B cell (primary cell): ENCODE measurements around the gene NKTR. TPM values are rescaled to one million over a fixed set of nuclear protein-coding genes. Genes with fewer than 3 reads are reported as not detected.

Experiments
- ATAC-seq: fragments of 200-7000 bp; cut with Tn5 transposase; one replicate; pipeline ENCODE4 v1.10.0; 2021; ENCODE audit warnings: low read depth, mild to moderate bottlenecking, moderate number of reproducible peaks, moderate library complexity
- CTCF ChIA-PET: fragments of 350-600 bp; sonication (Branson Sonifier 250); formaldehyde crosslinking; loops from one replicate; lab custom pipeline; 2021; ENCODE audit warnings: antibody characterized with exemption, inconsistent platforms; lab: Charles Lee
- POLR2A ChIA-PET: fragments of 350-600 bp; sonication (Branson Sonifier 250); formaldehyde crosslinking; loops from one replicate; lab custom pipeline; 2021; ENCODE audit warnings: antibody characterized with exemption; lab: Charles Lee
- DNase-seq: peaks from one replicate; pipeline ENCODE4 v3.0.0; 2013
- H2AFZ ChIP-seq: 2 replicates; pipeline ENCODE4 v1.6.1; 2012; ENCODE audit warnings: mild to moderate bottlenecking, low read depth, low read length; ENCODE audit not compliant: insufficient read depth, poor library complexity, severe bottlenecking
- H3K27ac ChIP-seq, 2 donors: 1 replicate in 1 of 2; 2 replicates in 1 of 2; pipeline ENCODE4 v1.5.1; 2012 to 2013; ENCODE audit warnings: low read length in 2 of 2, mild to moderate bottlenecking in 2 of 2, moderate library complexity in 1 of 2
- H3K27me3 ChIP-seq, 4 experiments: fragments of 200-600 bp in 1 of 4; sonication (generic) in 1 of 4; replicated peaks in 1 of 4; 1 replicate in 2 of 4; 2 replicates in 2 of 4; pipeline versions ENCODE4 v1.6.1 to v1.7.0; 2013 to 2016; ENCODE audit warnings: low read length in 3 of 4, mild to moderate bottlenecking in 2 of 4, mixed read lengths in 1 of 4, moderate library complexity in 1 of 4; ENCODE audit not compliant: insufficient read depth in 4 of 4, control insufficient read depth in 3 of 4; ENCODE audit errors: control extremely low read depth in 1 of 4
- H3K36me3 ChIP-seq, 2 experiments: replicated peaks in 1 of 2; 1 replicate in 1 of 2; 2 replicates in 1 of 2; pipeline versions ENCODE4 v1.6.1 to v1.7.1; 2013; ENCODE audit warnings: low read length in 1 of 2; ENCODE audit not compliant: insufficient read depth in 2 of 2, control insufficient read depth in 1 of 2; ENCODE audit errors: control extremely low read depth in 1 of 2, extremely low read depth in 1 of 2
- H3K4me1 ChIP-seq, 2 donors: fragments of 200-600 bp in 1 of 2; sonication (generic) in 1 of 2; 1 replicate in 1 of 2; 2 replicates in 1 of 2; pipeline versions ENCODE4 v1.5.1 to v1.6.1; 2013 to 2017; ENCODE audit warnings: low read length in 2 of 2; ENCODE audit not compliant: control insufficient read depth in 2 of 2, insufficient read depth in 2 of 2
- H3K4me2 ChIP-seq: replicated peaks from 2 replicates; pipeline ENCODE3; 2012; ENCODE audit warnings: mild to moderate bottlenecking, low read depth, low read length; ENCODE audit not compliant: poor library complexity, severe bottlenecking
- H3K4me3 ChIP-seq, 5 experiments: fragments of 200-600 bp in 1 of 5; sonication (generic) in 1 of 5; 1 replicate in 3 of 5; 2 replicates in 2 of 5; pipeline versions ENCODE4 v1.5.1 to v1.7.0; 2011 to 2016; ENCODE audit warnings: low read length in 4 of 5, mild to moderate bottlenecking in 4 of 5, low read depth in 2 of 5, control low read depth in 1 of 5, moderate library complexity in 1 of 5; ENCODE audit not compliant: insufficient read depth in 1 of 5; ENCODE audit errors: control extremely low read depth in 1 of 5, extremely low read depth in 1 of 5
- H3K79me2 ChIP-seq: fragments of 200-600 bp; sonication (generic); one replicate; pipeline ENCODE4 v1.6.0; 2016; ENCODE audit warnings: low read length; ENCODE audit not compliant: control insufficient read depth, insufficient read depth
- H3K9ac ChIP-seq: fragments of 200-600 bp; sonication (generic); 2 replicates; pipeline ENCODE4 v1.6.1; 2017; ENCODE audit warnings: mild to moderate bottlenecking, low read length, moderate library complexity
- H3K9me3 ChIP-seq, 3 donors: one replicate each; pipeline versions ENCODE4 v1.6.1 to v1.7.1; 2013; ENCODE audit warnings: low read length in 2 of 3; ENCODE audit not compliant: control insufficient read depth in 2 of 3, insufficient read depth in 1 of 3; ENCODE audit errors: control extremely low read depth in 1 of 3
- H4K20me1 ChIP-seq: 2 replicates; pipeline ENCODE4 v1.6.0; 2012; ENCODE audit warnings: mild to moderate bottlenecking, low read length; ENCODE audit not compliant: insufficient read depth, control insufficient read depth, poor library complexity, severe bottlenecking
- H3K27ac Mint-ChIP-seq: one replicate; pipeline ENCODE4 v1.8.0; 2021; ENCODE audit warnings: mixed read lengths
- H3K27me3 Mint-ChIP-seq: one replicate; pipeline ENCODE4 v1.8.0; 2021; ENCODE audit warnings: mixed read lengths
- H3K4me1 Mint-ChIP-seq: one replicate; pipeline ENCODE4 v1.8.0; 2021; ENCODE audit warnings: mixed read lengths
- H3K4me3 Mint-ChIP-seq: one replicate; pipeline ENCODE4 v1.8.0; 2021; ENCODE audit warnings: mixed read lengths
- H3K9me3 Mint-ChIP-seq: one replicate; pipeline ENCODE4 v1.8.0; 2022; ENCODE audit warnings: mixed read lengths; ENCODE audit not compliant: insufficient read depth
- EZH2 ChIP-seq: IDR thresholded peaks from 2 replicates; pipeline ENCODE4 v1.6.1; 2012; ENCODE audit warnings: borderline replicate concordance, low read depth, mild to moderate bottlenecking, moderate library complexity, low read length; ENCODE audit not compliant: insufficient read depth, poor library complexity, severe bottlenecking
- WGBS: methylation state at CpG from one replicate; pipeline ENCODE4 v1.1.5; 2013; ENCODE audit warnings: missing lambda C conversion rate; ENCODE audit not compliant: insufficient coverage; 5-methylcytosine and 5-hydroxymethylcytosine counted together
- intact Hi-C: fragments of 100-400 bp; cut with micrococcal nuclease; formaldehyde crosslinking; loops from one replicate; pipeline ENCODE4 v1.10.0; 2022
- polyA plus RNA-seq: library from polyadenylated mRNA; depleted of rRNA; stranded (reverse); fragments of >200 nt; gene quantifications from 2 replicates; pipeline ENCODE4 v1.2.3, GENCODE V29; 2012
- total RNA-seq, 2 donors: library from RNA; stranded (reverse); fragments of 120-200 nt in 1 of 2; gene quantifications; 1 replicate in 1 of 2; 2 replicates in 1 of 2; pipeline versions ENCODE4 v1.2.3 to v1.2.4, GENCODE V29; 2013 to 2022
- TF ChIP-seq, protein P1 (sequence below): fragments of 200-600 bp; IDR thresholded peaks from one replicate; pipeline ENCODE4 v1.8.0; 2022; ENCODE audit warnings: antibody characterized with exemption, mild to moderate bottlenecking

The NKTR gene
- total and polyA plus RNA-seq, 2 donors (not counting 1 experiment from before 2014, with no cell fraction given), result 58.0 to 227 TPM

DNA sequence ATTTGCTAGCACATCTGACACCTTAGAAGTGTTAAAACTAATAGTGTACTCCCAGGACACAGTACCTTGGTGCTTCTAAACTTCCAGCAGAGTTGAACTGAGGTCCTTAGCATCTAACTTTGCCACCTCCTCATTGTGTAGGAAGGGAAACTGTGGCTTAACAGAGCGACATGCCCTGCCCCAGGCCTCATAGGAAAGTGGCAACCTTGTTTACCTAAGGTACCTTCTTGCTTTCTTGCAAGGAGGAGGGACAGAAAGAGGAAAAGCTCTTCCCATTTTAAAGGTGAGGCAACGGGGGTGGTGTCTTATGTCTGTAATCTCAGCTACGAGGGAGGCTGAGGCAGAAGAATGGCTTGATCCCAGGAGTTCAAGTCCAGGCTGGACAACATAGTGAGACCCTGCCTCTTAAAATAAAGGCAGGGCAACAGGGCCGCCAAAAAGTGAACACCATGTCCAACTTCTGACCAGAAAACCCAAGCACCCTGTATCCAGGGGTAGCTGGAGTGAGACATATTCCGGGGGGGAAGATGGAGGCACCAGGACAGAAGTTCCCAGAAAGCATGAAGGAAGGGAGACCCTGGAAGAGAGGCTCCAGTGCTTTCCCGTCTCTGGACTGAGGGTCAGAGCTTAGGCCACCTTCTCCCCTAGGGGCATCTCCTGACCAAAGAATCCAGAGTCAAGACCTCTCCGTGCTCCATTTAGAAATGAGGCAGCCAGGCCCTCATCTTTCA lies 84.3 kb downstream of the NKTR start:
- ChIA-PET CTCF (no interaction called here), POLR2A (no interaction called here)
- no peak for DNase-seq
- Histone ChIP-seq H3K79me2 (no peaks in the 10 kb centered on the region), H3K9me3 (no peaks in the 10 kb centered on the region), H3K4me2 (no peak overlapping the region), H3K9ac (no peak overlapping the region), H3K27ac (no peak overlapping the region), H3K4me1 (no peaks in the 10 kb centered on the region), H3K4me3 (no peak overlapping the region), H3K27me3 (peaks cover 0 to 27% (median 0%) of the 10 kb centered on the region in 4 experiments), H3K36me3 (no peaks in the 10 kb centered on the region), H2AFZ (no peak overlapping the region), H4K20me1 (no peaks in the 10 kb centered on the region)
- Mint-ChIP-seq H3K4me1 (peaks cover 2% of the 10 kb centered on the region), H3K4me3 (no peak overlapping the region), H3K27me3 (peaks cover 39% of the 10 kb centered on the region), H3K9me3 (no peaks in the 10 kb centered on the region), H3K27ac (no peak overlapping the region)
- 83% methylated on average over 7 of the region's 7 CpGs for WGBS
- intact Hi-C loops, result no loop called here
- TF ChIP-seq EZH2, result no peak
- TF ChIP-seq, protein P1, sequence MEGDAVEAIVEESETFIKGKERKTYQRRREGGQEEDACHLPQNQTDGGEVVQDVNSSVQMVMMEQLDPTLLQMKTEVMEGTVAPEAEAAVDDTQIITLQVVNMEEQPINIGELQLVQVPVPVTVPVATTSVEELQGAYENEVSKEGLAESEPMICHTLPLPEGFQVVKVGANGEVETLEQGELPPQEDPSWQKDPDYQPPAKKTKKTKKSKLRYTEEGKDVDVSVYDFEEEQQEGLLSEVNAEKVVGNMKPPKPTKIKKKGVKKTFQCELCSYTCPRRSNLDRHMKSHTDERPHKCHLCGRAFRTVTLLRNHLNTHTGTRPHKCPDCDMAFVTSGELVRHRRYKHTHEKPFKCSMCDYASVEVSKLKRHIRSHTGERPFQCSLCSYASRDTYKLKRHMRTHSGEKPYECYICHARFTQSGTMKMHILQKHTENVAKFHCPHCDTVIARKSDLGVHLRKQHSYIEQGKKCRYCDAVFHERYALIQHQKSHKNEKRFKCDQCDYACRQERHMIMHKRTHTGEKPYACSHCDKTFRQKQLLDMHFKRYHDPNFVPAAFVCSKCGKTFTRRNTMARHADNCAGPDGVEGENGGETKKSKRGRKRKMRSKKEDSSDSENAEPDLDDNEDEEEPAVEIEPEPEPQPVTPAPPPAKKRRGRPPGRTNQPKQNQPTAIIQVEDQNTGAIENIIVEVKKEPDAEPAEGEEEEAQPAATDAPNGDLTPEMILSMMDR, result no peak
- no peak for ATAC-seq

DNA sequence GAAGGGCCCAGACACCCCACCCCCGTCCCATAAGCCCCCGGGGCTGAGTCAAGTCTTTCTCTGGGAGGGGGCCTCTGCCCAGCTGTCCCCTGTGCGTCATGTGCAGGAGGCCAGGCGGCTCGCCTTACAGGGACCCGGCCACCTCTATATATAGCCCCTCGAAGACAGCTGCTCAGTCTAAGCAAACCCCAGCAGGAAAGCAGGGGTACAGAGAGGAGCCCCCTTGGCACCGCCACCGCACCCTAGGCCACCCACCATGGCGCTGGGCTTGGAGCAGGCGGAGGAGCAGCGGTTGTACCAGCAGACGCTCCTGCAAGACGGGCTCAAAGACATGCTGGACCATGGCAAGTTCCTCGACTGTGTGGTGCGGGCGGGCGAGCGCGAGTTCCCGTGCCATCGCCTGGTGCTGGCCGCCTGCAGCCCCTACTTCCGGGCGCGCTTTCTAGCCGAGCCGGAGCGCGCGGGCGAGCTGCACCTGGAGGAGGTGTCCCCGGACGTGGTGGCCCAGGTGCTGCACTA lies 84.9 kb downstream of the NKTR start, which contains the start of gene KLHL40:
Gene KLHL40, plus strand, starts transcription at position 175 of the 519 bp plus-strand sequence. Its CDS starts 82 bp downstream, at position 257.
- TF ChIP-seq, protein P1, result no peak
- TF ChIP-seq EZH2, result no peak
- no peaks in the 10 kb centered on the region for H3K4me1 ChIP-seq
- DNase-seq (no peak), ATAC-seq (no peak)
- ChIA-PET CTCF (no interaction called here), POLR2A (no interaction called here)
- no peak within 1 kb of the TSS for H3K4me3 ChIP-seq
- H3K9me3 Mint-ChIP-seq, result no peaks in the 10 kb centered on the region
- peaks cover 0 to 27% (median 0%) of the 10 kb centered on the region in 4 experiments for H3K27me3 ChIP-seq
- no peak within 1 kb of the TSS for H3K27ac ChIP-seq
- no peak within 1 kb of the TSS for H3K27ac Mint-ChIP-seq
- no peaks in the 10 kb centered on the region for H3K79me2 ChIP-seq
- H3K9me3 ChIP-seq, result no peaks in the 10 kb centered on the region
- H2AFZ ChIP-seq, result no peak within 1 kb of the TSS
- H3K4me3 Mint-ChIP-seq, result no peak within 1 kb of the TSS
- H3K27me3 Mint-ChIP-seq, result peaks cover 35% of the 10 kb centered on the region
- no peaks in the 10 kb centered on the region for H4K20me1 ChIP-seq
- H3K36me3 ChIP-seq, result no peaks in the 10 kb centered on the region
- WGBS, result 48% methylated on average over 34 of the region's 34 CpGs
- H3K4me1 Mint-ChIP-seq, result peaks cover 2% of the 10 kb centered on the region
- no peak within 1 kb of the TSS for H3K4me2 ChIP-seq
- H3K9ac ChIP-seq, result no peak within 1 kb of the TSS
- intact Hi-C loops, result no loop called here
